HG03196 (cell line): ENCODE data around the gene ABCC3.
"Not testable (repeated sequence)": the region's sequence is repeated elsewhere in the genome, so short reads cannot be mapped to it uniquely, and the experiment has no call there.

ENCODE experiments used
- ATAC-seq: cut with Tn5 transposase; IDR thresholded peaks from one replicate; pipeline ENCODE4 v1.9.1; 2021; ENCODE audit not compliant: unreplicated experiment

ABCC3 gene

GRCh38 chr17:50663812-50664374, 29.2 kb downstream of the ABCC3 start:
- no peak for ATAC-seq

GRCh38 chr17:50664788-50665458, 30.2 kb downstream of the ABCC3 start:
- ATAC-seq = no peak

- no peak for ATAC-seq
These were observed 31.2 kb downstream of the ABCC3 start for GRCh38 chr17:50665838-50666237.

GRCh38 chr17:50666316-50666715, 31.6 kb downstream of the ABCC3 start:
- ATAC-seq = no peak

GRCh38 chr17:50667259-50668024, 32.8 kb downstream of the ABCC3 start:
- no peak for ATAC-seq

GRCh38 chr17:50668025-50668837, 33.5 kb downstream of the ABCC3 start:
- no peak for ATAC-seq

GRCh38 chr17:50668838-50669581, 34.3 kb downstream of the ABCC3 start:
- no peak for ATAC-seq

- ATAC-seq = no peak
These were observed 37.4 kb downstream of the ABCC3 start for GRCh38 chr17:50672071-50672470.

- no peak for ATAC-seq
These were observed 38.3 kb downstream of the ABCC3 start for GRCh38 chr17:50672831-50673551.

- no peak for ATAC-seq
These were observed 40.5 kb downstream of the ABCC3 start for GRCh38 chr17:50675190-50675589.

GRCh38 chr17:50675627-50676026, 40.9 kb downstream of the ABCC3 start:
- no peak for ATAC-seq

- no peak for ATAC-seq
These were observed 41.6 kb downstream of the ABCC3 start for GRCh38 chr17:50676065-50676975.

GRCh38 chr17:50677851-50678375, 43.2 kb downstream of the ABCC3 start:
- ATAC-seq = no peak

GRCh38 chr17:50679008-50679544, 44.4 kb downstream of the ABCC3 start:
- no peak for ATAC-seq

GRCh38 chr17:50680126-50680525, 45.4 kb downstream of the ABCC3 start:
- ATAC-seq = no peak

- ATAC-seq = not testable (repeated sequence)
These were observed 46.0 kb downstream of the ABCC3 start for GRCh38 chr17:50680543-50681262.

GRCh38 chr17:50681263-50682200, 46.9 kb downstream of the ABCC3 start:
- ATAC-seq = no peak
